Vagina (tissue), 2 donors: ENCODE measurements around the gene SMIM9.

Experiments
- CTCF ChIP-seq, 3 experiments: fragments of 450-650 bp in 2 of 3; fragments of 200-600 bp in 1 of 3; sonication (generic) in 1 of 3; IDR thresholded peaks; one replicate each; pipeline ENCODE4 v1.5.1; 2017 to 2019; ENCODE audit warnings: antibody characterized with exemption in 3 of 3, mild to moderate bottlenecking in 2 of 3, moderate library complexity in 2 of 3
- POLR2AphosphoS5 ChIP-seq, 2 donors: sonication (generic); formaldehyde crosslinking; IDR thresholded peaks; one replicate each; pipeline ENCODE4 v1.9.0; 2017; ENCODE audit warnings: antibody characterized with exemption in 2 of 2, mild to moderate bottlenecking in 2 of 2, low read depth in 1 of 2; ENCODE audit not compliant: insufficient read depth in 1 of 2

DNA sequence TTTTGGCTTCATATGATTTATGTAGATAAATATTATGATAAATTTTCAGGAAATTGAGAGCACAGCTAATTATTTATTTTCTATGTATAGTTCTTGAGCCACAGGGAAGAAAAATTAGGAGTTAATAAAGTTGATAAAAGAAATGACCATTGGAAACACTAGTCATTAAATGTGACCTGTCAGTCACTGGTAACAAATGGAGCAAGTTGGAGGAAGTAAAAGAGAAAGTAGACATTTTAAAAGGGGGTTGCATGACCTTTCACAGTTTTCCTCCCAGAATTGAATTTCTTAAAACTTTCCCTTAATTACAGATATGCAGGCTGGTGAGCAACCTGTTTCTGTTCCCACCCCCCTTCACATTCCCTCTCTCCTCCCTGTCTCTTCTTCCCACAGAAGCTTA is 5.3 kb downstream of the SMIM9 start:
- TF ChIP-seq CTCF (IDR thresholded peaks at IDR 0.05): no peak
- no peak for TF ChIP-seq POLR2AphosphoS5 (IDR thresholded peaks at IDR 0.05; ENCODE audit: insufficient read depth in 1 of 2, low read depth in 1 of 2)
